ENCODE results near the gene MYH16.
A peak's percentile ranks its signal among the peaks of the same experiment; 100 is the strongest.
"Not testable (repeated sequence)": the region's sequence is repeated elsewhere in the genome, so short reads cannot be mapped to it uniquely, and the experiment has no call there.

The MYH16 gene

GRCh38 chr7:99260395-99260794, 12.2 kb upstream of the MYH16 start:
- no peak for DNase-seq

GRCh38 chr7:99261646-99262045, 11.0 kb upstream of the MYH16 start:
- DNase-seq, result no peak

DNA sequence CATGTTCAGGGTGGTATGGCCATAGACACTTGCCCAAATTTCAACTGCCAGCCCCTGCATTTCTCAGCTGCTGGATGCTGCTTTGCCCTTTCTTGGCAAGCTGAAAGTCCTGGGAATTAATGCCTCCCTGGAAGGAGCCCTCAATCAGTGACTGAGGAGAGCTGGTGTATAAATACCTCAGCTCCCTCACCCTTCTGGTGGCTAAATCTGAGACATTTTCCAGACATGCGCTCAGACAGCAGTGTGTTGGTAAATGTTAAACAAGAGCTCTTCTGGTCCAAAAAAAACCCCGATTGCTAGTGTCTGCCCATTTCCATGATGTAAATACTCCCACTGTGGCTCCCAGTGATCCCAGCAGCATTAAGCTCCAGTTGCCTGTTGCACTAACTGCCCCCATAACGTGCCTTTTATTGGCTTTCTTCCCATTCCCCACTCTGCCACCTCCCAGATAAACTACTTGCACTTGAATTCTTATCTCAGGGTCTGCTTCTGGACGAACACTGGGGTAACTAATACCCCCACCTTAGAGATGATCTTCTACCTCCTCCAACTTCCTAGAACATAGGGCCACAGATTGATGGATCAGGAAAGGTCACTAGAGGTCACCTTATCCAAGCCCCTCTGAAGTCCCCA, 6.7 kb upstream of the MYH16 start:
- DNase-seq, result no peak

DNA sequence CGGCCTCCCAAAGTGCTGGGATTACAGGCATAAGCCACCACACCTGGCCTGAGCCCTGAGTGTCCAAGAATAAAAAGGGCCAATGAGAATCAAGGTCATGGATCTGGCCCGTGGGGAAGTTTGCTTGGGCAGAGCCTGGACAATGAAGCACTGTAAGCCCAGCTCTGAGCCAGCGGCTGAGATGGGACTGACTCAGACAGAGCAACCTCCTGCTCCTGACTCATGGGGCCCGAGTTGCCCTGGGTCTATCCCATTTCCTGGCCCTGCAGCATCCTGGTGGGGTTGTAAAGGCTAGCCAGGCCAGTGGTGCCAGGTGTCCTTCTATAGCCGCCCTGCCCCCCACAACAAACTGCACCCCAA, 5.2 kb upstream of the MYH16 start:
- peak; percentile 90 for DNase-seq

DNA sequence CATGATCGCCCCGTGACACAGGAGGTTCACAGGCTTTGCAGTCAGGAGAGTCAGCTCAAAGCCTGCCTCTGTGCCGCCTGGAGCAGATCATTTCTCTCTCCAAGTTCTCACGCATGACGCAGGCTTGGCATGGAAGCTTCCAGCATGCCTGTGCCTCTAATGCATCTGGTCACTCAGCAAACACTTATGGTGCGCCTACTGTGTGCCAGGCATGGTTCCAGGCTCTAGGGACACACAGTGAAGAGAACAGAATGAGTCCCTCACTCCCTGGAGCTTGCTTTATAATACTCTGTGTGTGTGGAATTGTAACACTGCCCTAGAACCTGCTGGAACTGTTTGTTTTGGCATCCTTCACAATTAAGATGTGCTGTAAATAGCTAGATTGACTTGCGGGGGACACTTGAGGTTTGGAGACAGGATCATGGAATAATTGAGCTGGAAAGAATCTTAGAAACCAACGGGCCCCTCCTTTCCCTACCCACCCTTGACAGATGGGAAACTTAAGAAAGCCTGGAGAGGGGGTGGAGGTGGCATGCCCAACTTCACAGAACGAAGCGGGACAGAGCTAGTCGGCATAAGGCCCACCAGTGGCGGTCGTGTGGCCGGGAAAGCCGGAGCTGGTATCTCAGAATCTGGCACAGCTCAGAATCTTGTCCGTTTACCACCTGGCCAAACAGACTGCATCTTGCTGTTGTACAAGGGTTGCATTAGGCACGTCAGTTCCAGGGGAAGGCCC, 4.6 kb upstream of the MYH16 start:
- no peak for DNase-seq

DNA sequence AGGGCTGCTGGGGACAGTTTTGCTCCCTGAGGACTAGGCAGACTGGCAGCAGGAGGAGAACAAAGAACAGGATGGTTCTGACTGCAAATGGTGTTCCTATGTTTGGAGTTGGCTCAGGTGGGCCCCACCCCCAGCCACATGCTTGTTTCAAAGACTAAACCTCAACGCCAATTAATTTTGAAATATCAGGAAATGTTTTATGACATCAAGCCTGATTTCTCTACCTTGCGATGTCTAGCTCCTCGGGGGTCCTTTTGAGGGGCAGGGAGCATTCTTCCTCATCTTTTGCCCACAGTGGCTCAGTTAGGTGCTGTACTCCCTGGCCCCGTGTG, 4.1 kb upstream of the MYH16 start:
- DNase-seq, result no peak

DNA sequence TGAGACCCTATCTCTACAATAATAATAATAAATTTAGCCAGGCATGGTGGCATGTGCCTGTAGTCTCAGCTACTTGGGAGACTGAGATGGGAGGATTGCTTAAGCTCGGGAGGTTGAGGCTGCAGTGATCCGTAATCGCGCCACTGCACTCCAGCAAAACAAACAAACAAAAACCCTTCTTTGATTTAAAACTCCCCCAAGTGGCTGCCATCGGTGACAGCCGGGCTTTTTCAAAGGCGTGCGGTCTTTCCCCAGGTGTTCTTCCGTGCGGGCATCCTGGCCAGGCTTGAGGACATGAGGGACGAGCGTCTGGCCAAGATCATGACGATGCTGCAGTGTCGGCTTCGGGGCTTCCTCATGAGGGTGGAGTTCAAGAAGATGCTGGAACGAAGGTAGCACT, 1.9 kb upstream of the MYH16 start:
- no peak for DNase-seq

GRCh38 chr7:99273561-99273960, 922 bp downstream of the MYH16 start:
- DNase-seq, result not testable (repeated sequence)

DNA sequence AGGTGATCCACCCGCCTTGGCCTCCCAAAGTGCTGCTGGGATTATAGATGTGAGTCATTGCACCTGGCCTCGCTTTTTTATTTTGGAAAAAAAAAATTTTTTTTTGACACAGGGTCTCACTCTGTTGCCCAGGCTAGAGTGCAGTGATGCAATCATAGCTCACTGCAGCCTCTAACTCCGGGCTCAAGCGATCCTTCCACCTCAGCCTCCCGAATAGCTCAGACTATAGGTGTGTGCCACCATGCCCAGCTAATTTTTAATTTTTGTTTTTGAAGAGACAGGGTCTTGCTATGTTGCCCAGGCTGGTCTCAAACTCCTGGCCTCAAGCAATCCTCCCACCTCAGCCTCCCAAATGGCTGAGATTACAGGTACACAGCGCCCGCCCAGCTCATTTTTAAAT, 2.3 kb downstream of the MYH16 start:
- not testable (repeated sequence) for DNase-seq

DNA sequence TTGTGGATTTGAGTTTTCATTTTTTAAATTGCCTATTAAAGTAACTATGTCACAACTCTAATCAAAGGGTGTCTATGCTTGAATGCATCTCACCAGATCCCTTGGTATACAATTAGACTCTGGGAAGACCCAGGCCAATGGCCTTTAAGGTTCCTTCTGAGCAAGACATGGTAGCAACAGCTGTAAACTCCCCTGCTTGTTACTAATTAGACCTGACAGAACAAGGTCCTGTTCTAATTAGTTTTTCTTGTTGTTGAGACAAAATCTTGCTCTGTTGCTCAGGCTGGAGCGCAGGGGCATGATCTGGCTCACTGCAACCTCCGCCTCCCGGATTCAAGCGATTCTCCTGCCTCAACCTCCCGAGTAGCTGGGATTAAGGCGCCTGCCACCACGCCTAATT, 2.9 kb downstream of the MYH16 start:
- DNase-seq, result no peak

- no peak for DNase-seq
Observed at GRCh38 chr7:99278180-99278579, 5.5 kb downstream of the MYH16 start.

DNA sequence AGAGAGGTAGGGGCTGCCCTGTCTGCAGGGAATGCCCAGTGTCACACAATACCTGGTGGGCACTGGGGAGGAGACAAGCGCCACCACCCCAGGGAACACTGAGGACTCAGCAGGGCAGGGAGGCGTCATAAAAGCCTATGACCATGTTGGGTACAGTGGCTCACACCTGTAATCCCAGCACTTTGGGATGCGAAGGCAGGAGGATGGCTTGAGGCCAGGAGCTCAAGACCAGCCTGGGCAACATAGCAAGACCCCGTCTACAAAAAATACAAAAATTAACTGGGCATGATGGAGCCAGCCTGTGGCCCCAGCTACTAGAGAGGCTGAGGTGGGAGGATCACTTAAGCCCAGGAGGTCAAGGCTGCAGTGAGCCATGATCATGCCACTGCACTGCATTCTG, 11.5 kb downstream of the MYH16 start:
- not testable (repeated sequence) for DNase-seq

GRCh38 chr7:99287779-99288534, 15.3 kb downstream of the MYH16 start:
- no peak for DNase-seq

DNA sequence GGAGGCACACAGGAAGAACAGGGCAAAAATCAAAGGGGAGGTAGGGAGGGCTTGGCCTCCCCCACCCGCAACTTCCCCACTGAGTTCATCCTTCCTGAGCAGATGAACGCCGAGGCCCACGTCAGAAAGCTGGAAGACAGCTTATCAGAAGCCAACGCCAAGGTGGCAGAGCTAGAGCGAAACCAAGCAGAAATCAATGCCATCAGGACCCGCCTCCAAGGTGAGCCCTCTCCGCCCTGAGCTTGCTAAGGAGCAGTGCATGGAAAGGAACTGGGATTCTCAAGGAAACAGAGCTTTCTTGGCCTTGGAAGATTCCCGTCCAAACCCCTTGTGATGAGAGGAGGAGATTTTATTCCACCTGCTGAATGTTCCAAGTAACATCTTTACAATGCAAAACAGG, 16.5 kb downstream of the MYH16 start:
- no peak for DNase-seq

DNA sequence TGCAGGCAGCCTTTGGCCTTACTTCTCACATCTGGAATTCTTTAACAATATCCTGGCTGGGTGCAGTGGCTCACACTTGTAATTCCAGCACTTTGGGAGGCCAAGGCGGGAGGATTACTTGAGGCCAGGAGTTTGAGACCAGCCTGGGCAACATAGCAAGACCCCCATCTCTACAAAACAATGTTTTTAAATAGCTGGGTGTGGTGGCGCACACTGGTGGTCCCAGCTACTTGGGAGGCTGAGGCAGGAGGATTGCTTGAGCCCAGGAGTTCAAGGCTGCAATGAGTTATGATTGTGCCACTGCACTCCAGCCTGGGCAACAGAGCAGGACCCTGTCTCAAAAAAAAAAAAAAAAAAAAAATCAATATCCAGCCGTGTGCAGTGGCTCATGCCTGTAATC, 17.5 kb downstream of the MYH16 start:
- DNase-seq, result not testable (repeated sequence)

DNA sequence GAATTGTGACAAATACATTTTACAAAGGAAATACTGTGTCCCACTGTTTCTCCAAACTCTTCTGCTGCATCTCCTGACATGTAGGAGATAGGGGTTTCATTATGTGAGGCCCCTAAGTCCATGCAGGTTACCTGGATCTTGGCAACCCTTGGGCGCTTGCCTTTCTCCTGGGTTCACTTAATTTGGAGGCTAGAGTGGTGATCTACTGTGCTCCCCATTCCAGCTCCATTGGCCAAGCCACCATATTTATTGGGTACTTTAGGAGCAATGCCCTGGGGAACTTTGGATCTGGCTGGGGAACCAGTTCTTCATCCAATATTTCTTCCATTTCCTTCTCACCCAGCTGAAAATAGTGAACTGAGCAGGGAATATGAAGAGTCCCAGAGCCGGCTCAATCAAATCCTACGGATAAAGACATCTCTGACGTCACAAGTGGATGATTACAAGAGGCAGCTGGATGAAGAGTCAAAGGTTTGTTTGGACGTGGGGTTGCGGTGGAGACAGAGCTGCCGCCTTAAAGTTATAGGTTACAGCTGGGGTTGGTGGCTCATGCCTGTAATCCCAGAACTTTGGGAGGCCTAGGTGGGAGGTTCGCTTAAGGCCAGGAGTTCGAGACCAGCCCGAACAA, 18.5 kb downstream of the MYH16 start:
- DNase-seq, result peak; percentile 47

DNA sequence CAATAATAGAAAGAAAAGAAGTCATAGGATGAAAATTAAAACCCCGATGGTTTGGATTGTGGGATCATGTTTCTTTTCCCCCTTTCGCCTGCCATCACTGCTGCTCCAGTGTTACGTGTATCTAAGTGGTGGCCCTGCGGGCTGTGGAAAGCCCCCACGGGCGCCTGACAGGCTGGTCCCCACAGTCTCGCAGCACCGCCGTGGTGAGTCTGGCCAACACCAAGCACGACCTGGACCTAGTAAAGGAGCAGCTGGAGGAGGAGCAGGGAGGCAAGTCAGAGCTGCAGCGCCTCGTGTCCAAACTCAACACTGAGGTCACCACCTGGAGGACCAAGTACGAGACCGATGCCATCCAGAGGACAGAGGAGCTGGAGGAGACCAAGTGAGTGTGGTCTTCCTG, 19.5 kb downstream of the MYH16 start:
- DNase-seq, result no peak

DNA sequence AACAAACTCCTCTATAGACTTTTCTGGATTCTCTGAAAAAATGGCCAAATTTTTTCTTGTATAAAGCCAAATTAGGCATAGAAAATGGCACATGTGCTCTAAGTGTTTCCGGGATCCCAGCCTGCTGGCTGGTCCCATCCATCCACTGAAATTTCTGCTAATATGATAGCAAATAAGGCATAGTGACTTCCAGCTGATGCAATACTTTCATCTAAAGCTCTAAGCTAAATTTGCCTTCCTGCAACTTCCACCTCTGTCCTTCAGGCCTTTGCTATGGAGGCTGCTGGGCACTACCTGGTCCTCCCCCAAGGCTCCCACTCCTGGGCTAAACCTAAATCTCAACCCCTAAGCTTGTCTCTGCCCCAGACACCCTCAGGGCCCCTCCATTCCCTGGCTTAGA, 20.5 kb downstream of the MYH16 start:
- no peak for DNase-seq

DNA sequence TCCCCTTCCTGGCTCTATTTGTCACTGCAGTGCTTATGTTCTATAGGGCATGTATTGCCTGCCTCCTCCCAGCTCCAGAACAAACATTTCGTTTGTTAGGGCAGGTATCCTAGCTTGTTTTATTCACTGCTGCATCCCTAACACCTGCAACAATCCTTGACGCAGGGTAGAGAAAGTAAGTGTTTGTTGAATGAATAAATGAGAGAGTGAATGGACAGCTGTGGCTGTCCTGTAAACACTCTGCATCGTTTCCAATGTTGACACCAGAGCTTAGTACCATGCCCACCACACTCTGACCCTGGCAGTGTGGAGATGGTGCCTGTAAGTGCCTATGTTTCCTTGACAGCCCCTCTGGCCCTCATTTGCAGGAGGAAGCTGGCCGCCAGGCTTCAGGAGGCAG, 21.0 kb downstream of the MYH16 start:
- no peak for DNase-seq

- DNase-seq, result no peak
Observed at GRCh38 chr7:99296471-99296870, 23.8 kb downstream of the MYH16 start.

DNA sequence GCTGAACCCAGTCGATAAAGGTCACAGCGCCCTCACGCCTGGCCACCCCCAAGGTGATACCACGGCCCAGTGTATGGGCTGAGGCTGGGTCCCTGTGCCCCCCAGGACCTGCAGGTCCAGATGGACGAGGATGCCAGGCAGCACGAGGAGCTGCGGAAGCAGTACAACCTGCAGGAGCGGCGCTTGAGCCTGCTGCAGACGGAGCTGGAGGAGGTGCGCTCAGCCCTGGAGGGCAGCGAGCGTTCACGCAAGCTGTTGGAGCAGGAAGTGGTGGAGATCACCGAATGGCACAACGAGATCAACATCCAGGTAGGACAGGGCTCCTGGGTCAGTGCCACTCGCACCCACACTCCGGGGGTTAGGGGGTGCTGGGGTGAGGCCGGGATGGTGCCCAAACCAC, 28.9 kb downstream of the MYH16 start:
- no peak for DNase-seq

GRCh38 chr7:99305473-99306260, 33.0 kb downstream of the MYH16 start:
- no peak for DNase-seq

DNA sequence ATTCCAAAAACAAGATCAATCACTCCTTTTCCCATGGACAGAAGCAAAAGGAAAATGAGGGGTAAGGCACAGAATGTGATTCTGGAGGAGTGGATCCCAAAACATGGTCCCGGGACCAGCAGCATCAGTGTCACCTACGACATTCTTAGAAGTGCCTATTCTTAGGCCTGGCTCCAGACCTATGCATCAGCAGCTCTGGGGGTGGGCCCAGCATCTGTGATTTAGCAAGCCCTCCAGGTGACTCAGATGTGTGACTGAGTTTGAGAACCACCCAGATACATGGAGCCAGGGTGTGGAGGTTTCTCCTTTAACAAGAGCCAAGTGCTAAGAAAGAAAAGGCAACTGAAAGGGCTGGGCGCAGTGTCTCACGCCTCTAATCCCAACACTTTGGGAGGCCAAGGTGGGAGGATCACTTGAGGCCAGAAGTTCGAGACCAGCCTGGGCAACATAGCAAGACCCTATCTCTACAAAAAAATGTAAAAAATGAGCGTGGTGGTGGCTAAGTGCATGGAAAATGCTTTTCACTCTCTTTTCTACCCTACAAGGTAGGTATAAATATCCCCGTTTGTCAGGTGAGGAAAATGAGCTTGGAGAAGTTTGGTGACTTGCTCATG, 35.9 kb downstream of the MYH16 start:
- peak; percentile 5 for DNase-seq

Measured in HCEC 1CT (cell line).